ENCODE results near the gene DEFB113. TPM values are rescaled to one million over a fixed set of nuclear protein-coding genes. Genes with fewer than 3 reads are reported as not detected.

The DEFB113 gene
- total RNA-seq, 4 donors from 2014 or later = not detected

DNA sequence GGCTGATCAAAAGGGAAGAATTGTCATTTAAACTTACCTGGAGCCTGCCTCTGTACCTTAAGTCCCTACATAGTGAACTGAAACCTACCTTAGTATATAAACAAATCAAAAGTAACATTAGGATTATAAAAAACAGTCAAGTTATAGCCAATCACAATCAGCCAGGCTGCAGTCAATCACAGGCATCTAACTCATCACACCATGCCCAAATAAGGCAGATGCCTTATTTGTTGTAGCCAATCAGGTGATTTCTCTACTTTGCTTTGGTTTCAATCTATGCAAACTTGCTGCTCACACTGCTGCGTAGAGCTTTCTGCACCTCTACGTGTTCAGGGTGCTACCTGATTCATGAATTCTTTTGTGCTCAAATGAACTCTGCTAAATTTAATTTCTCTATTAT, 18.3 kb upstream of the DEFB113 start:
- Histone ChIP-seq H3K4me1 (no peaks in the 10 kb centered on the region), H3K27ac (no peak overlapping the region), H3K4me3 (no peak overlapping the region), H3K36me3 (no peaks in the 10 kb centered on the region), H3K9me3 (no peaks in the 10 kb centered on the region), H3K27me3 (no peaks in the 10 kb centered on the region)
- DNase-seq (ENCODE audit: low spot score in 2 of 2) = no peak
- 93 to 97% methylated on average over 2 of the region's 2 CpGs for WGBS, 2 donors
- TF ChIP-seq EP300 (IDR thresholded peaks at IDR 0.05) = no peak
- no peak for TF ChIP-seq POLR2A (IDR thresholded peaks at IDR 0.05)
- TF ChIP-seq CTCF (IDR thresholded peaks at IDR 0.05) = no peak

GRCh38 chr6:49986551-49986950, 17.1 kb upstream of the DEFB113 start:
- no peak for TF ChIP-seq POLR2A (IDR thresholded peaks at IDR 0.05)
- no peak for TF ChIP-seq EP300 (IDR thresholded peaks at IDR 0.05)
- no peak for TF ChIP-seq CTCF (IDR thresholded peaks at IDR 0.05)
- no peak for DNase-seq (ENCODE audit: low spot score in 2 of 2)
- 62 to 63% methylated on average over 1 of the region's 1 CpG for WGBS, 2 donors
- H3K27me3 ChIP-seq = no peaks in the 10 kb centered on the region
- no peaks in the 10 kb centered on the region for H3K36me3 ChIP-seq
- no peak overlapping the region for H3K4me3 ChIP-seq
- no peak overlapping the region for H3K27ac ChIP-seq
- no peaks in the 10 kb centered on the region for H3K9me3 ChIP-seq
- H3K4me1 ChIP-seq = no peaks in the 10 kb centered on the region

- H3K4me1 ChIP-seq = no peaks in the 10 kb centered on the region
- H3K4me3 ChIP-seq = no peak overlapping the region
- no peaks in the 10 kb centered on the region for H3K36me3 ChIP-seq
- no peaks in the 10 kb centered on the region for H3K9me3 ChIP-seq
- H3K27me3 ChIP-seq = no peaks in the 10 kb centered on the region
- TF ChIP-seq EP300 (IDR thresholded peaks at IDR 0.05) (no peak), CTCF (IDR thresholded peaks at IDR 0.05) (no peak), POLR2A (IDR thresholded peaks at IDR 0.05) (no peak)
- WGBS, 2 donors = 85 to 88% methylated on average over 2 of the region's 2 CpGs
- DNase-seq (ENCODE audit: low spot score in 2 of 2) = no peak
- H3K27ac ChIP-seq = no peak overlapping the region
These were observed 12.6 kb upstream of the DEFB113 start for GRCh38 chr6:49982046-49982445.

- DNase-seq (ENCODE audit: low spot score in 2 of 2) = no peak
These were observed 11.5 kb upstream of the DEFB113 start for GRCh38 chr6:49980898-49981297.

GRCh38 chr6:49979584-49979983, 10.2 kb upstream of the DEFB113 start:
- no peak for TF ChIP-seq POLR2A (IDR thresholded peaks at IDR 0.05)
- no peak for TF ChIP-seq CTCF (IDR thresholded peaks at IDR 0.05)
- no peak for TF ChIP-seq EP300 (IDR thresholded peaks at IDR 0.05)
- H3K4me1 ChIP-seq = no peaks in the 10 kb centered on the region
- no peak for DNase-seq (ENCODE audit: low spot score in 2 of 2)
- H3K4me3 ChIP-seq = no peak overlapping the region
- no peaks in the 10 kb centered on the region for H3K9me3 ChIP-seq
- H3K36me3 ChIP-seq = no peaks in the 10 kb centered on the region
- no peaks in the 10 kb centered on the region for H3K27me3 ChIP-seq
- no peak overlapping the region for H3K27ac ChIP-seq
- WGBS, 2 donors = 86 to 92% methylated on average over 4 of the region's 4 CpGs

More at GRCh38 chr6:49980898-49981297, 11.5 kb upstream of the DEFB113 start:
- TF ChIP-seq POLR2A (IDR thresholded peaks at IDR 0.05) (no peak), EP300 (IDR thresholded peaks at IDR 0.05) (no peak), CTCF (IDR thresholded peaks at IDR 0.05) (no peak)
- Histone ChIP-seq H3K27me3 (no peaks in the 10 kb centered on the region), H3K4me3 (no peak overlapping the region), H3K36me3 (no peaks in the 10 kb centered on the region), H3K4me1 (no peaks in the 10 kb centered on the region), H3K9me3 (no peaks in the 10 kb centered on the region), H3K27ac (no peak overlapping the region)
- 77 to 81% methylated on average over 1 of the region's 1 CpG for WGBS, 2 donors
